ENCODE data around the gene HACL1.
"Not testable (repeated sequence)": the region's sequence is repeated elsewhere in the genome, so short reads cannot be mapped to it uniquely, and the experiment has no call there.

Gene HACL1

GRCh38 chr3:15623535-15624440 is 22.4 kb upstream of the HACL1 start:
- H3K27ac ChIP-seq (ENCODE audit: low read depth, low read length): no peak overlapping the region
- H3K23ac ChIP-seq (ENCODE audit: low read length): no peak overlapping the region
- H3K79me2 ChIP-seq (ENCODE audit: control insufficient read depth, insufficient read depth, low read length): no peaks in the 10 kb centered on the region
- no CpG with 5 or more reads among the region's 4 CpGs for WGBS (ENCODE audit: extremely low coverage, insufficient coverage, low lambda C conversion rate)
- no peak for DNase-seq
- no peaks in the 10 kb centered on the region for H3K27me3 ChIP-seq (ENCODE audit: insufficient read depth, low read length, poor library complexity)
- no peaks in the 10 kb centered on the region for H3K79me1 ChIP-seq (ENCODE audit: low read length)
- no peak overlapping the region for H2BK120ac ChIP-seq (ENCODE audit: low read depth, low read length)
- H3K4me2 ChIP-seq (ENCODE audit: low read length): no peak overlapping the region
- no peak overlapping the region for H3K18ac ChIP-seq (ENCODE audit: low read length)
- no peak overlapping the region for H2AK5ac ChIP-seq (ENCODE audit: low read length)
- H3K56ac ChIP-seq (ENCODE audit: low read length): no peak overlapping the region
- H2BK5ac ChIP-seq (ENCODE audit: low read length): no peak overlapping the region
- no peaks in the 10 kb centered on the region for H3K36me3 ChIP-seq (ENCODE audit: control insufficient read depth, insufficient read depth, low read length)
- no peak overlapping the region for H3K4ac ChIP-seq (ENCODE audit: low read depth, low read length)
- H3K9ac ChIP-seq (ENCODE audit: low read length): no peak overlapping the region
- no peak overlapping the region for H4K8ac ChIP-seq (ENCODE audit: low read depth, low read length)
- no peak overlapping the region for H4K5ac ChIP-seq (ENCODE audit: low read length)
- H2BK15ac ChIP-seq (replicated peaks; ENCODE audit: low read depth): no peak overlapping the region
- no peaks in the 10 kb centered on the region for H3K4me1 ChIP-seq (ENCODE audit: control insufficient read depth, low read depth, low read length)
- no peak overlapping the region for H3K4me3 ChIP-seq (ENCODE audit: low read length)

- not testable (repeated sequence) for H3K4ac ChIP-seq (ENCODE audit: low read depth, low read length); H2BK15ac ChIP-seq (replicated peaks; ENCODE audit: low read depth); H2BK120ac ChIP-seq (ENCODE audit: low read depth, low read length); H3K27ac ChIP-seq (ENCODE audit: low read depth, low read length); H2AK5ac ChIP-seq (ENCODE audit: low read length); H3K79me1 ChIP-seq (ENCODE audit: low read length); H2BK5ac ChIP-seq (ENCODE audit: low read length); H3K27me3 ChIP-seq (ENCODE audit: insufficient read depth, low read length, poor library complexity); H3K79me2 ChIP-seq (ENCODE audit: control insufficient read depth, insufficient read depth, low read length); H3K56ac ChIP-seq (ENCODE audit: low read length); H3K4me1 ChIP-seq (ENCODE audit: control insufficient read depth, low read depth, low read length); H3K36me3 ChIP-seq (ENCODE audit: control insufficient read depth, insufficient read depth, low read length); H3K4me2 ChIP-seq (ENCODE audit: low read length); H3K4me3 ChIP-seq (ENCODE audit: low read length); H4K5ac ChIP-seq (ENCODE audit: low read length); H3K18ac ChIP-seq (ENCODE audit: low read length); H3K23ac ChIP-seq (ENCODE audit: low read length); H4K8ac ChIP-seq (ENCODE audit: low read depth, low read length); H3K9ac ChIP-seq (ENCODE audit: low read length); DNase-seq
- WGBS (ENCODE audit: extremely low coverage, insufficient coverage, low lambda C conversion rate): no CpG with 5 or more reads among the region's 8 CpGs
These were observed 18.5 kb upstream of the HACL1 start for GRCh38 chr3:15619659-15620464.

GRCh38 chr3:15616053-15616452 is 14.7 kb upstream of the HACL1 start:
- H3K23ac ChIP-seq (ENCODE audit: low read length): no peak overlapping the region
- H3K79me1 ChIP-seq (ENCODE audit: low read length): no peaks in the 10 kb centered on the region
- H2AK5ac ChIP-seq (ENCODE audit: low read length): no peak overlapping the region
- H4K5ac ChIP-seq (ENCODE audit: low read length): no peak overlapping the region
- no peaks in the 10 kb centered on the region for H3K79me2 ChIP-seq (ENCODE audit: control insufficient read depth, insufficient read depth, low read length)
- H3K27ac ChIP-seq (ENCODE audit: low read depth, low read length): no peak overlapping the region
- no peak overlapping the region for H3K9ac ChIP-seq (ENCODE audit: low read length)
- WGBS (ENCODE audit: extremely low coverage, insufficient coverage, low lambda C conversion rate): no CpG with 5 or more reads among the region's 6 CpGs
- DNase-seq: no peak
- H3K27me3 ChIP-seq (ENCODE audit: insufficient read depth, low read length, poor library complexity): no peaks in the 10 kb centered on the region
- no peak overlapping the region for H3K56ac ChIP-seq (ENCODE audit: low read length)
- H2BK5ac ChIP-seq (ENCODE audit: low read length): no peak overlapping the region
- no peak overlapping the region for H3K4me2 ChIP-seq (ENCODE audit: low read length)
- H3K4ac ChIP-seq (ENCODE audit: low read depth, low read length): no peak overlapping the region
- no peak overlapping the region for H2BK120ac ChIP-seq (ENCODE audit: low read depth, low read length)
- no peaks in the 10 kb centered on the region for H3K36me3 ChIP-seq (ENCODE audit: control insufficient read depth, insufficient read depth, low read length)
- no peaks in the 10 kb centered on the region for H3K4me1 ChIP-seq (ENCODE audit: control insufficient read depth, low read depth, low read length)
- no peak overlapping the region for H2BK15ac ChIP-seq (replicated peaks; ENCODE audit: low read depth)
- H3K4me3 ChIP-seq (ENCODE audit: low read length): no peak overlapping the region
- H4K8ac ChIP-seq (ENCODE audit: low read depth, low read length): no peak overlapping the region
- H3K18ac ChIP-seq (ENCODE audit: low read length): no peak overlapping the region

DNA sequence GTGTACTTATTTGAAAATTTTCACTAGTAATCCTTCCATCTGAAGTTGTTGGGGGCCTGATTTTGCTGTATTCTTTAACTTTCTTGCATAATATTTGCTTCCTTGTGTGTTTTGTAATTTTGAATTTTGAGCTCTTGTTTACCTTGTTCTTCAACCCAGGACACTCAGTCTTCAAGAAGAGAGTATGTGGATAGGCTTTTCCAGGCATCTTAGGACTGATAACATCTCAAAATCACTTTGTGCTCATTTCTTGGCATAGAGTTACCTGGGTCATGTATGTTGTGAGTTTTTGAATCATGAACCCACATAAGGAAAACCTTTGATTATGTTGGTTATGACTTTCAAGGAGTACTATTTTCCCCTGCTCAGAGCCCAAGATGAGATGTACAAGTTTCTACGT is 13.6 kb upstream of the HACL1 start:
- Histone ChIP-seq H3K36me3 (ENCODE audit: control insufficient read depth, insufficient read depth, low read length) (no peaks in the 10 kb centered on the region), H3K9ac (ENCODE audit: low read length) (no peak overlapping the region), H3K56ac (ENCODE audit: low read length) (no peak overlapping the region), H2BK120ac (ENCODE audit: low read depth, low read length) (no peak overlapping the region), H3K4me3 (ENCODE audit: low read length) (no peak overlapping the region), H3K27ac (ENCODE audit: low read depth, low read length) (no peak overlapping the region), H4K8ac (ENCODE audit: low read depth, low read length) (no peak overlapping the region), H2BK5ac (ENCODE audit: low read length) (no peak overlapping the region), H2AK5ac (ENCODE audit: low read length) (no peak overlapping the region), H3K79me2 (ENCODE audit: control insufficient read depth, insufficient read depth, low read length) (no peaks in the 10 kb centered on the region), H3K4me1 (ENCODE audit: control insufficient read depth, low read depth, low read length) (no peaks in the 10 kb centered on the region), H2BK15ac (replicated peaks; ENCODE audit: low read depth) (no peak overlapping the region), H3K27me3 (ENCODE audit: insufficient read depth, low read length, poor library complexity) (no peaks in the 10 kb centered on the region), H4K5ac (ENCODE audit: low read length) (no peak overlapping the region), H3K4ac (ENCODE audit: low read depth, low read length) (no peak overlapping the region), H3K23ac (ENCODE audit: low read length) (no peak overlapping the region), H3K79me1 (ENCODE audit: low read length) (no peaks in the 10 kb centered on the region), H3K18ac (ENCODE audit: low read length) (no peak overlapping the region), H3K4me2 (ENCODE audit: low read length) (no peak overlapping the region)
- WGBS (ENCODE audit: extremely low coverage, insufficient coverage, low lambda C conversion rate): no CpG with 5 or more reads among the region's 1 CpG
- no peak for DNase-seq

DNA sequence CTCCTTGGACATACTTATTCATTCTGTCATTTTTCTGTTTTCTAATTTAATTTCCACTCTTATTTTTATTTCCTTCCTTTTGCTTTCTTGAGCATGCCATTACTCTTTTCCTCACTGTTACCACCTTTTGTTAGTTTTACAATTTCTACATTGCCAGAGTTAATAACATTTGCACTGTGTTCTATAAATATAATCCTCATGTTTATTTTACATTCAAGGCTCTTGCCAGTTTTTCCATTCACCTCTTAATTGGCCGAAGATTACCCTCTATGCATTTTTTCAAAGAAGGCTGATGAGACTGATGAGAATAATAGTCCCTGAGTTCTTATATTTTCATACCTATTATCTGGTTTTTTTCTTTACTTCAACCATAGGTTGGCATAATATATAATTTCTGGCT is 10.6 kb upstream of the HACL1 start:
- Histone ChIP-seq H4K5ac (ENCODE audit: low read length) (no peak overlapping the region), H3K4me1 (ENCODE audit: control insufficient read depth, low read depth, low read length) (no peaks in the 10 kb centered on the region), H3K23ac (ENCODE audit: low read length) (no peak overlapping the region), H3K36me3 (ENCODE audit: control insufficient read depth, insufficient read depth, low read length) (no peaks in the 10 kb centered on the region), H3K79me1 (ENCODE audit: low read length) (no peaks in the 10 kb centered on the region), H3K4ac (ENCODE audit: low read depth, low read length) (no peak overlapping the region), H3K79me2 (ENCODE audit: control insufficient read depth, insufficient read depth, low read length) (no peaks in the 10 kb centered on the region), H2BK5ac (ENCODE audit: low read length) (no peak overlapping the region), H3K27ac (ENCODE audit: low read depth, low read length) (no peak overlapping the region), H3K4me3 (ENCODE audit: low read length) (no peak overlapping the region), H3K27me3 (ENCODE audit: insufficient read depth, low read length, poor library complexity) (no peaks in the 10 kb centered on the region), H3K4me2 (ENCODE audit: low read length) (no peak overlapping the region), H4K8ac (ENCODE audit: low read depth, low read length) (no peak overlapping the region), H3K9ac (ENCODE audit: low read length) (no peak overlapping the region), H3K18ac (ENCODE audit: low read length) (no peak overlapping the region), H2AK5ac (ENCODE audit: low read length) (no peak overlapping the region), H3K56ac (ENCODE audit: low read length) (no peak overlapping the region), H2BK120ac (ENCODE audit: low read depth, low read length) (no peak overlapping the region), H2BK15ac (replicated peaks; ENCODE audit: low read depth) (no peak overlapping the region)
- no CpG with 5 or more reads among the region's 1 CpG for WGBS (ENCODE audit: extremely low coverage, insufficient coverage, low lambda C conversion rate)
- DNase-seq: no peak
